ENCODE data around the gene POU6F2. TPM values are rescaled to one million over a fixed set of nuclear protein-coding genes. Genes with fewer than 3 reads are reported as not detected.
A peak's percentile ranks its signal among the peaks of the same experiment; 100 is the strongest.

The POU6F2 gene
- total and polyA plus RNA-seq, 9 of the 15 experiments (the other 6 are each of a cell fraction or from before 2014, with no cell fraction given): 0.29 to 1.5 (median 0.96) TPM

- TF ChIP-seq ZBTB33 (CRISPR knock-in tag; IDR thresholded peaks at IDR 0.05): no peak
These were observed 39.7 kb downstream of the POU6F2 start (continued) for GRCh38 chr7:39017369-39017915.

- Histone ChIP-seq H3K27me3 (ENCODE audit: control insufficient read depth in 2 of 2, insufficient read depth in 2 of 2, low read length in 2 of 2) (no peaks in the 10 kb centered on the region), H3K9me1 (ENCODE audit: control insufficient read depth, insufficient read depth, low read length) (peaks cover 3% of the 10 kb centered on the region), H3K4me1 (replicated peaks in 1 of 2; ENCODE audit: control insufficient read depth in 2 of 2, insufficient read depth in 2 of 2, low read length in 2 of 2) (no peaks in the 10 kb centered on the region), H4K20me1 (replicated peaks; ENCODE audit: control insufficient read depth, insufficient read depth, low read length) (no peaks in the 10 kb centered on the region), H3K9me3 (replicated peaks; ENCODE audit: control insufficient read depth, insufficient read depth, low read depth, low read length) (peaks cover 6% of the 10 kb centered on the region; the same call in 1 of the 2 replicates), H3K27ac (ENCODE audit: extremely low read depth, low read depth, low read length) (no peak overlapping the region), H3K9ac (ENCODE audit: insufficient read depth in 1 of 2, low read depth in 2 of 2, low read length in 2 of 2) (no peak overlapping the region), H3K79me2 (ENCODE audit: control insufficient read depth, insufficient read depth, low read length) (no peaks in the 10 kb centered on the region), H2AFZ (ENCODE audit: low read depth, low read length) (no peak overlapping the region), H3K4me3 (no peak overlapping the region), H3K4me2 (ENCODE audit: insufficient read depth, low read length) (no peak overlapping the region), H3K36me3 (ENCODE audit: control insufficient read depth, insufficient read depth, low read length) (no peaks in the 10 kb centered on the region)
- in situ Hi-C loops (cut with MboI): loop anchor here (25.0 kb wide), 1 partner anchor 1635 kb away; no protein-coding TSS in a partner anchor
- FAIRE-seq (no peak), ATAC-seq (no peak), DNase-seq (ENCODE audit: extremely low read depth in 1 of 4, low spot score in 3 of 4) (no peak)
- no TSS peak for BruUV-seq (replicated peaks)
- ChIA-PET CTCF (ENCODE audit: low intra/inter-chr PET ratio) (no interaction called here), POLR2A (interaction anchor here (0.9 kb wide), 1 partner anchor 11 kb away, joined by 3 read pairs; no protein-coding TSS in a partner anchor)
- TF ChIP-seq RBM25 (IDR thresholded peaks at IDR 0.05; ENCODE audit: low read depth, low read length, severe bottlenecking) (peak; percentile 81), ZNF184 (CRISPR knock-in tag; IDR thresholded peaks at IDR 0.05) (peak; percentile 97), BRF1 (IDR thresholded peaks at IDR 0.05; ENCODE audit: borderline replicate concordance, extremely low read depth, insufficient read length) (no peak), TRIM28 (IDR thresholded peaks at IDR 0.05) (peak; percentile 73; the same call in 1 of the 2 replicates), PHF20 (IDR thresholded peaks at IDR 0.05; ENCODE audit: partially characterized antibody) (no peak), NR0B1 (IDR thresholded peaks at IDR 0.05; ENCODE audit: partially characterized antibody) (no peak), HLTF (IDR thresholded peaks at IDR 0.05) (peak; percentile 63; the same call in 1 of the 2 replicates), CBX3 (IDR thresholded peaks at IDR 0.05; ENCODE audit: borderline replicate concordance in 1 of 2, low read length in 2 of 2) (peak in 1 of 2 experiments; percentile 23; a peak in 1 of 3 replicates)
- WGBS (ENCODE audit: insufficient coverage, low coverage, missing lambda C conversion rate): 53% methylated on average over 2 of the region's 2 CpGs
- intact Hi-C loops (cut with micrococcal nuclease): no loop called here
These were observed 45.1 kb downstream of the POU6F2 start for GRCh38 chr7:39022796-39023195.
